Measurements from ENCODE around the gene TRABD2A. TPM values are rescaled to one million over a fixed set of nuclear protein-coding genes. Genes with fewer than 3 reads are reported as not detected.

TRABD2A gene
- total and polyA plus RNA-seq, 2 donors (not counting 1 experiment from before 2014, with no cell fraction given): 4.4 to 14.4 TPM

DNA sequence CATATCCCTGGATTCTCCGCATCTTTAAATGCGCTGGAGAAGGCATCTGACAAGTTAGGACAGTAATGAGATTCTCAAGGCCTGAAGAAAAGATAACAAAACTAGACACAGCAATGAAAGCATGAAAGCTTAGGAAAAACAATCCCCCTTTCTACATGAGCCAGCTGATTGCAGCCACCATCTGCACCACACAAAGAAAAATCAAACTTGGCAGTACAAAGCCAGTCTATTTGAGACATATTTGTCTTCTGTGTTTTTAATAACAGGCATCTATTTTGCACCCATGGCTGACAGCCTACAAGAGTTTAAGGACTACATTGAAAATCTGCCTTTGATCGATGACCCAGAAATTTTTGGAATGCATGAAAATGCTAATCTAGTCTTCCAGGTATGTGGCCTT is 83.6 kb downstream of the TRABD2A start:
- no peaks in the 10 kb centered on the region for H3K9me3 ChIP-seq (ENCODE audit: control insufficient read depth, insufficient read depth, low read depth, low read length)
- no peak overlapping the region for H3K4me3 ChIP-seq (replicated peaks in 1 of 4; ENCODE audit: control extremely low read depth in 1 of 4, insufficient read depth in 1 of 4, low read depth in 3 of 4, low read length in 4 of 4)
- no peak overlapping the region for H3K27ac ChIP-seq (ENCODE audit: insufficient read depth, low read length)
- no peak for DNase-seq (ENCODE audit: low read depth in 2 of 2)
- no peak overlapping the region for H3K4me2 ChIP-seq (ENCODE audit: extremely low read depth, insufficient read depth, low read length)
- H3K9ac ChIP-seq (ENCODE audit: insufficient read depth, low read length): no peak overlapping the region
- no peaks in the 10 kb centered on the region for H3K4me1 ChIP-seq (ENCODE audit: control insufficient read depth, extremely low read depth, insufficient read depth, low read length)
- H3K79me2 ChIP-seq (ENCODE audit: control insufficient read depth, insufficient read depth, low read length): no peaks in the 10 kb centered on the region
- no peak for TF ChIP-seq EZH2 (IDR thresholded peaks at IDR 0.05; ENCODE audit: low read length, missing control alignments)
- TF ChIP-seq, protein P1, sequence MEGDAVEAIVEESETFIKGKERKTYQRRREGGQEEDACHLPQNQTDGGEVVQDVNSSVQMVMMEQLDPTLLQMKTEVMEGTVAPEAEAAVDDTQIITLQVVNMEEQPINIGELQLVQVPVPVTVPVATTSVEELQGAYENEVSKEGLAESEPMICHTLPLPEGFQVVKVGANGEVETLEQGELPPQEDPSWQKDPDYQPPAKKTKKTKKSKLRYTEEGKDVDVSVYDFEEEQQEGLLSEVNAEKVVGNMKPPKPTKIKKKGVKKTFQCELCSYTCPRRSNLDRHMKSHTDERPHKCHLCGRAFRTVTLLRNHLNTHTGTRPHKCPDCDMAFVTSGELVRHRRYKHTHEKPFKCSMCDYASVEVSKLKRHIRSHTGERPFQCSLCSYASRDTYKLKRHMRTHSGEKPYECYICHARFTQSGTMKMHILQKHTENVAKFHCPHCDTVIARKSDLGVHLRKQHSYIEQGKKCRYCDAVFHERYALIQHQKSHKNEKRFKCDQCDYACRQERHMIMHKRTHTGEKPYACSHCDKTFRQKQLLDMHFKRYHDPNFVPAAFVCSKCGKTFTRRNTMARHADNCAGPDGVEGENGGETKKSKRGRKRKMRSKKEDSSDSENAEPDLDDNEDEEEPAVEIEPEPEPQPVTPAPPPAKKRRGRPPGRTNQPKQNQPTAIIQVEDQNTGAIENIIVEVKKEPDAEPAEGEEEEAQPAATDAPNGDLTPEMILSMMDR (conservative IDR thresholded peaks at IDR 0.05 in 1 of 2, IDR thresholded peaks at IDR 0.05 in 1 of 2; ENCODE audit: low read depth in 1 of 2, low read length in 2 of 2): no peak
- H3K36me3 ChIP-seq (ENCODE audit: control insufficient read depth, insufficient read depth, low read length): no peaks in the 10 kb centered on the region
- H4K20me1 ChIP-seq (ENCODE audit: control insufficient read depth, extremely low read depth, insufficient read depth, low read length): no peaks in the 10 kb centered on the region
- H2AFZ ChIP-seq (ENCODE audit: low read length): no peak overlapping the region
- no peaks in the 10 kb centered on the region for H3K27me3 ChIP-seq (ENCODE audit: control insufficient read depth, insufficient read depth, low read length)

DNA sequence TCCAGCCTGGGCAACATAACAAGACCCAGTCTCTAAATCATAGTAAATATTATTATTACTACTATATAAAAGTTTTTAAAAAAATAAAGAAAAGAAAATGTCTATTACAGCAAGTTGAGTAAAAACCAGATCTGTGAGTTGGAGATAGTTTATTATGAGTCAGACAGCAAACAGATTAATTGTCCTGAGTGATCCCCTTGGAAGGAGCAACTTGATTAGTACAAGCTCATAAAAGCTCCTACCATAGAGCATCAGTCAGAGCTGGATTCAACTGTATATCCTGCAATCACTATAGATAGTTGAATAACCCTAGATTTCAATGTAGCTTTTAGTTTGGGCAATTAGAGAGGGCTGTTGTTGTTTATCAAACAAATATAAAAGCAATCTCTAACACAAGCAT is 84.1 kb downstream of the TRABD2A start:
- Histone ChIP-seq H3K27ac (ENCODE audit: insufficient read depth, low read length) (no peak overlapping the region), H3K36me3 (ENCODE audit: control insufficient read depth, insufficient read depth, low read length) (no peaks in the 10 kb centered on the region), H3K79me2 (ENCODE audit: control insufficient read depth, insufficient read depth, low read length) (no peaks in the 10 kb centered on the region), H3K4me3 (replicated peaks in 1 of 4; ENCODE audit: control extremely low read depth in 1 of 4, insufficient read depth in 1 of 4, low read depth in 3 of 4, low read length in 4 of 4) (no peak overlapping the region), H3K27me3 (ENCODE audit: control insufficient read depth, insufficient read depth, low read length) (no peaks in the 10 kb centered on the region), H2AFZ (ENCODE audit: low read length) (no peak overlapping the region), H3K9me3 (ENCODE audit: control insufficient read depth, insufficient read depth, low read depth, low read length) (no peaks in the 10 kb centered on the region), H3K4me1 (ENCODE audit: control insufficient read depth, extremely low read depth, insufficient read depth, low read length) (no peaks in the 10 kb centered on the region), H3K4me2 (ENCODE audit: extremely low read depth, insufficient read depth, low read length) (no peak overlapping the region), H3K9ac (ENCODE audit: insufficient read depth, low read length) (no peak overlapping the region), H4K20me1 (ENCODE audit: control insufficient read depth, extremely low read depth, insufficient read depth, low read length) (no peaks in the 10 kb centered on the region)
- TF ChIP-seq, protein P1 (conservative IDR thresholded peaks at IDR 0.05 in 1 of 2, IDR thresholded peaks at IDR 0.05 in 1 of 2; ENCODE audit: low read depth in 1 of 2, low read length in 2 of 2): no peak
- no peak for TF ChIP-seq EZH2 (IDR thresholded peaks at IDR 0.05; ENCODE audit: low read length, missing control alignments)
- DNase-seq (ENCODE audit: low read depth in 2 of 2): no peak

DNA sequence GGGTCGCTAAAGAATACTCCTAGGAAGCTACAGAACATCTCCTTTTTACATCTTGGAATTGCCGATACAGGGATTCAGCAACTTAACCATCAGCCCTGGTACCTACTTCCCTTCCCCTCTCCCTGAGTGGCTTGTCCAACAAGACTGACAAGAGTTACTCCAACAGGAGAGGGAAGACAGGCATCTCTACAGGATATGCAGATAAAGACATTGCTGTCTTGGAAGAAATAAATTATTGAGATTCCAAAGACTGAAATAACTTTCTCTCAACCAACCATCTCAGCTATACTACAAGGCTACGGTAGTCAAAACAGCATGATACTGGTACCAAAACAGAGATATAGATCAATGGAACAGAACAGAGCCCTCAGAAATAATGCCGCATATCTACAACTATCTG is 87.2 kb downstream of the TRABD2A start:
- no peaks in the 10 kb centered on the region for H3K79me2 ChIP-seq (ENCODE audit: control insufficient read depth, insufficient read depth, low read length)
- H3K27me3 ChIP-seq (ENCODE audit: control insufficient read depth, insufficient read depth, low read length): no peaks in the 10 kb centered on the region
- no peak overlapping the region for H3K4me3 ChIP-seq (replicated peaks in 1 of 4; ENCODE audit: control extremely low read depth in 1 of 4, insufficient read depth in 1 of 4, low read depth in 3 of 4, low read length in 4 of 4)
- no peaks in the 10 kb centered on the region for H4K20me1 ChIP-seq (ENCODE audit: control insufficient read depth, extremely low read depth, insufficient read depth, low read length)
- no peak overlapping the region for H3K4me2 ChIP-seq (ENCODE audit: extremely low read depth, insufficient read depth, low read length)
- H2AFZ ChIP-seq (ENCODE audit: low read length): no peak overlapping the region
- no peaks in the 10 kb centered on the region for H3K4me1 ChIP-seq (ENCODE audit: control insufficient read depth, extremely low read depth, insufficient read depth, low read length)
- TF ChIP-seq, protein P1 (conservative IDR thresholded peaks at IDR 0.05 in 1 of 2, IDR thresholded peaks at IDR 0.05 in 1 of 2; ENCODE audit: low read depth in 1 of 2, low read length in 2 of 2): no peak
- TF ChIP-seq EZH2 (IDR thresholded peaks at IDR 0.05; ENCODE audit: low read length, missing control alignments): no peak
- no peak overlapping the region for H3K9ac ChIP-seq (ENCODE audit: insufficient read depth, low read length)
- no peaks in the 10 kb centered on the region for H3K9me3 ChIP-seq (ENCODE audit: control insufficient read depth, insufficient read depth, low read depth, low read length)
- no peak overlapping the region for H3K27ac ChIP-seq (ENCODE audit: insufficient read depth, low read length)
- DNase-seq (ENCODE audit: low read depth in 2 of 2): no peak
- H3K36me3 ChIP-seq (ENCODE audit: control insufficient read depth, insufficient read depth, low read length): no peaks in the 10 kb centered on the region
